Left lung (tissue), 10 donors: ENCODE measurements around the gene NEGR1. TPM values are rescaled to one million over a fixed set of nuclear protein-coding genes. Genes with fewer than 3 reads are reported as not detected.
A peak's percentile ranks its signal among the peaks of the same experiment; 100 is the strongest.

Experiments used
- ATAC-seq: fragments of 200-7000 bp; cut with Tn5 transposase; one replicate; pipeline ENCODE4 v1.9.1; 2020; ENCODE audit warnings: moderate library complexity
- DNase-seq, 4 donors: peaks; one replicate each; pipeline ENCODE4 v3.0.0-alpha.2; 2013 to 2020
- H3K27ac ChIP-seq, 2 donors: fragments of 200-600 bp; sonication (generic) in 1 of 2; one replicate each; pipeline versions ENCODE4 v1.5.0 to v1.8.0; 2020 to 2021
- H3K27me3 ChIP-seq, 2 donors: fragments of 200-600 bp; sonication (generic) in 1 of 2; one replicate each; pipeline versions ENCODE4 v1.5.0 to v1.8.0; 2020 to 2021
- H3K36me3 ChIP-seq, 2 donors: fragments of 200-600 bp; sonication (generic) in 1 of 2; one replicate each; pipeline versions ENCODE4 v1.5.0 to v1.8.0; 2020 to 2021
- H3K4me1 ChIP-seq, 2 donors: fragments of 200-600 bp; one replicate each; pipeline ENCODE4 v1.8.0; 2021
- H3K4me3 ChIP-seq, 2 donors: fragments of 200-600 bp; sonication (generic) in 1 of 2; one replicate each; pipeline versions ENCODE4 v1.5.0 to v1.8.0; 2020 to 2021; ENCODE audit warnings: mild to moderate bottlenecking in 1 of 2
- H3K9me3 ChIP-seq, 2 donors: fragments of 200-600 bp; sonication (generic) in 1 of 2; one replicate each; pipeline versions ENCODE4 v1.5.0 to v1.8.0; 2020 to 2021
- CTCF ChIP-seq, 2 donors: fragments of 200-600 bp; sonication (generic) in 1 of 2; IDR thresholded peaks; one replicate each; pipeline versions ENCODE4 v1.5.0 to v1.8.0; 2021; ENCODE audit warnings: antibody characterized with exemption in 2 of 2
- intact Hi-C, 2 donors: fragments of 100-400 bp; cut with DNase I; formaldehyde crosslinking; loops; one replicate each; pipeline versions ENCODE4 v1.11.2 to v1.14.2; 2022
- polyA plus RNA-seq, 6 donors: library from polyadenylated mRNA; unstranded; fragments of 120-200 nt; gene quantifications; one replicate each; pipeline ENCODE4 v1.2.1, GENCODE V29; 2013; ENCODE audit not compliant: insufficient read length in 6 of 6
- total RNA-seq, 2 donors: library from RNA; stranded (reverse); fragmentation: NEBNext Ultra II Directional; extraction: Animal tissue kit (Norgen Biotek cat#: 25700); gene quantifications; one replicate each; pipeline ENCODE4 v1.2.1, GENCODE V29; 2021
- donor health status: DM: no; HTN: yes; CAD: no.
- donor health status: DM: no; HTN: no; CAD: no.

NEGR1 gene
- total and polyA plus RNA-seq, 8 donors = 2.4 to 5.7 (median 3.5) TPM

DNA sequence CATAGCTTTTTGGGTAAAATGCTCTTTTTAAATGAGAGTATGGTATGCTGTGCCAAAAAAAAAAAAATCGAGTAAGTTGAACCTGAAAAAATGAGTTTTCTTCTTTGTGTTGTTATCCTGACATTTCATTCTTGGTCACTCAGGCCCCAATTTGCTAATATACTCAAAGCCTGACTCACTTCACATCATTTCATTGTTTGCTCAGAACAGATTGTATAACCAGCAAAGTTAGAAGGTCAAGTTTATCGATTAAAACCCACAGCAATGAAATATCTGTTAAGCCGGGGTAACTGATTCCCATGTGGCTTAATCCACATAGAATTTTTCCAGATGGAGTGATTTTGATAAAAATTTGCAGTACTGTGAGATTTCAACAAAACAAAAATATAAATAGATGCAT lies 363.7 kb downstream of the NEGR1 start:
- Histone ChIP-seq H3K9me3 (no peaks in the 10 kb centered on the region), H3K4me3 (no peak overlapping the region), H3K36me3 (no peaks in the 10 kb centered on the region), H3K4me1 (no peaks in the 10 kb centered on the region), H3K27me3 (no peaks in the 10 kb centered on the region), H3K27ac (no peak overlapping the region)
- TF ChIP-seq CTCF (IDR thresholded peaks at IDR 0.05) = no peak
- intact Hi-C loops = no loop called here
- no peak for DNase-seq
- ATAC-seq = no peak

DNA sequence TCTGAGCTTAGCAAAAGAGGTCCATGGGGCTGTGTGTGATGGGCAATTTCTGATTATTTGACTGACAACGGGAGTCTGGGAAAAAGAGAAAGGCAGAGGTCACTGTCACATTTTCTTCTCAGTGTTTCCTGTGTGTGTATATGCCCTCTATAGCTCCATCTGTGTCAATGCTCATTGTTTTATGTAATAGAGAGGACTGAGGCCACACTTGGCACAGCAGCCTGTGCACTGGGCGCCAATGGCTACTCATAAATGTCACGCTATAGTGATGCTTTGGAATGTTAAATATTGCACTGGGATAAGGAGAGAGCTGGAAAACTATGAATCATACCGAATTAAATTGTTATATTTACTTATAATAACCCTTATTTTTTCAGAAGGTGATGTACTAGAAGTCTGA lies 365.4 kb downstream of the NEGR1 start:
- H3K4me3 ChIP-seq = no peak overlapping the region
- ATAC-seq (no peak), DNase-seq (no peak)
- H3K4me1 ChIP-seq = no peaks in the 10 kb centered on the region
- H3K27me3 ChIP-seq = no peaks in the 10 kb centered on the region
- no peaks in the 10 kb centered on the region for H3K9me3 ChIP-seq
- no peaks in the 10 kb centered on the region for H3K36me3 ChIP-seq
- TF ChIP-seq CTCF (IDR thresholded peaks at IDR 0.05) = no peak
- H3K27ac ChIP-seq = no peak overlapping the region
- intact Hi-C loops = no loop called here

GRCh38 chr1:71914626-71915025 lies 367.7 kb downstream of the NEGR1 start:
- no peak overlapping the region for H3K4me3 ChIP-seq
- no peaks in the 10 kb centered on the region for H3K36me3 ChIP-seq
- intact Hi-C loops = no loop called here
- no peak for TF ChIP-seq CTCF (IDR thresholded peaks at IDR 0.05)
- H3K4me1 ChIP-seq = no peaks in the 10 kb centered on the region
- ATAC-seq = no peak
- no peak for DNase-seq
- H3K27ac ChIP-seq = no peak overlapping the region
- no peaks in the 10 kb centered on the region for H3K9me3 ChIP-seq
- H3K27me3 ChIP-seq = no peaks in the 10 kb centered on the region

DNA sequence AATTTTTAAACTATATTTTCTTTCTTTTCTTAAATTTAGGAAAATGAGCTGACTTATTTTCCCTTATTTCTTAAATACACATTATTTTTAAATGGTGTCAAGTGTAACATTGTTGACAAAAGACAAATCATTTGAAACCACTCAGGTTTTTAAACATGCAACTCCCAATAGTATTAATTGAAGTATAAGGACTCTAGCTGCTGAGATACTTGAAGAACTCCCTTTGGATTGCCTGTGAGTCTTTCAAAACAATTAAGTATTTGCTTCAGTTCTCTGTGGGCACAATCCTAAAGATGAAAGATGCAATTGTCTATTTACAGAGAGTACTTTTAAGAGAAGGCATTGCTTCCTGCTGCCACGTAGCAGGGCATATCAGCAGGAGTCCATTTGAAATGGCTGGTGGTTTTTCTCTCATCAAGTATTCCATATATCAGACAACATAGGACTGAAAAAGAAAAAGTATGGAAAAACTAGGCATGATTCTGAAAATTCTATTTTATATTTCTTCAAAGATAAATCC lies 373.4 kb downstream of the NEGR1 start:
- Histone ChIP-seq H3K9me3 (no peaks in the 10 kb centered on the region), H3K27ac (peak overlapping the region in 1 of 2 donors; percentile 50), H3K27me3 (no peaks in the 10 kb centered on the region), H3K36me3 (no peaks in the 10 kb centered on the region), H3K4me3 (no peak overlapping the region), H3K4me1 (no peaks in the 10 kb centered on the region)
- no peak for TF ChIP-seq CTCF (IDR thresholded peaks at IDR 0.05)
- DNase-seq (no peak), ATAC-seq (peak; percentile 74)
- intact Hi-C loops = no loop called here

DNA sequence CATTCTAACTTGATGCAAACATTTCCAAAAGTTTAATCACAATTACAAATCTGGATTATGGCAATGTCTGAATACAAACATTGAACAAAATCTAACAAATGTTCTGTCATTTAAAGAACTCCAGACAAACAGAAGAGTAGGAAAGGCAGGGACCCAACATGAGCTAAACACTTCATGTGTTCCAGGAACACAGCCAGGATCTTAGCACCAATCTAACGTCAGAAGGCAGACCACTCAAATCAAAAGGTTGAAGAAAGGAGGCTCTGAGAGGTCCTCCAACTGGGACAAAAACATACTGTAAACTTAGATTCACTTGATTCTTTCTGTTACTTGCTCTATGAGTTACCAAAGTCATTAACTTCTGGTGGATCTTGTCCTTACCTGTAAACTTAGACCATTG lies 374.0 kb downstream of the NEGR1 start:
- no peak for TF ChIP-seq CTCF (IDR thresholded peaks at IDR 0.05)
- no peaks in the 10 kb centered on the region for H3K27me3 ChIP-seq
- intact Hi-C loops = no loop called here
- H3K9me3 ChIP-seq = no peaks in the 10 kb centered on the region
- ATAC-seq (peak; percentile 88), DNase-seq (peak in 1 of 4 donors; percentile 44)
- peak overlapping the region in 1 of 2 donors; percentile 67 for H3K27ac ChIP-seq
- no peaks in the 10 kb centered on the region for H3K4me1 ChIP-seq
- H3K4me3 ChIP-seq = no peak overlapping the region
- no peaks in the 10 kb centered on the region for H3K36me3 ChIP-seq
